Caco-2 (cell line): ENCODE data around the gene UBR3. TPM values are rescaled to one million over a fixed set of nuclear protein-coding genes. Genes with fewer than 3 reads are reported as not detected.

Source experiments
- BruUV-seq: library from RNA; stranded (reverse); fragments of 400-500 nt; replicated peaks from 2 replicates; lab custom pipeline; 2021; lab: Mats Ljungman, UMichigan
- CTCF ChIA-PET: fragments of 300-600 bp; sonication (Branson Sonifier 250); formaldehyde crosslinking; loops from one replicate; lab custom pipeline; 2022; ENCODE audit warnings: antibody characterized with exemption; lab: Charles Lee
- POLR2A ChIA-PET: fragments of 300-600 bp; sonication (Branson Sonifier 250); formaldehyde crosslinking; loops from one replicate; lab custom pipeline; 2022; ENCODE audit warnings: antibody characterized with exemption; lab: Charles Lee
- DNase-seq, 2 experiments: peaks; one replicate each; pipeline versions ENCODE4 v3.0.0 to v3.0.0-alpha.2; 2020 to 2022
- H3K27me3 ChIP-seq: replicated peaks from 2 replicates; pipeline ENCODE4 v1.6.0; 2011; ENCODE audit warnings: low read length; ENCODE audit not compliant: control insufficient read depth, insufficient read depth
- H3K36me3 ChIP-seq: 2 replicates; pipeline ENCODE4 v1.5.1; 2011; ENCODE audit warnings: low read length; ENCODE audit not compliant: control insufficient read depth, insufficient read depth
- H3K4me1 ChIP-seq: fragments of 250-450 bp; sonication (Bioruptor Pico); 2 replicates; pipeline ENCODE4 v1.5.1; 2020; ENCODE audit warnings: mild to moderate bottlenecking
- H3K4me3 ChIP-seq: 2 replicates; pipeline ENCODE4 v1.5.1; 2011; ENCODE audit warnings: low read depth, mild to moderate bottlenecking, control low read depth, low read length
- H3K9me3 ChIP-seq: fragments of 250-450 bp; sonication (Bioruptor Pico); 2 replicates; pipeline ENCODE4 v1.5.1; 2020; ENCODE audit warnings: mild to moderate bottlenecking, moderate library complexity
- H3K27ac Mint-ChIP-seq: one replicate; pipeline ENCODE4 v1.8.0; 2022; ENCODE audit warnings: mixed read lengths; ENCODE audit not compliant: unreplicated experiment
- H3K27me3 Mint-ChIP-seq: one replicate; pipeline ENCODE4 v1.8.0; 2022; ENCODE audit warnings: mixed read lengths; ENCODE audit not compliant: insufficient read depth, unreplicated experiment
- H3K36me3 Mint-ChIP-seq: one replicate; pipeline ENCODE4 v1.8.0; 2022; ENCODE audit warnings: mild to moderate bottlenecking, mixed read lengths; ENCODE audit not compliant: insufficient read depth, unreplicated experiment
- H3K4me1 Mint-ChIP-seq: one replicate; pipeline ENCODE4 v1.8.0; 2022; ENCODE audit warnings: low read depth, mixed read lengths; ENCODE audit not compliant: unreplicated experiment
- H3K4me3 Mint-ChIP-seq: one replicate; pipeline ENCODE4 v1.8.0; 2022; ENCODE audit warnings: mild to moderate bottlenecking, moderate library complexity, mixed read lengths; ENCODE audit not compliant: unreplicated experiment
- H3K9me3 Mint-ChIP-seq: one replicate; pipeline ENCODE4 v1.8.0; 2022; ENCODE audit warnings: mixed read lengths; ENCODE audit not compliant: unreplicated experiment
- CTCF ChIP-seq, 2 experiments: fragments of 200-600 bp in 1 of 2; IDR thresholded peaks; 1 replicate in 1 of 2; 2 replicates in 1 of 2; pipeline versions ENCODE4 v1.5.1 to v1.8.0; 2011 to 2022; ENCODE audit warnings: antibody characterized with exemption in 1 of 2, control low read depth in 1 of 2, inconsistent platforms in 1 of 2, low read depth in 1 of 2, low read length in 1 of 2, mild to moderate bottlenecking in 1 of 2, moderate library complexity in 1 of 2; ENCODE audit not compliant: insufficient read depth in 1 of 2, severe bottlenecking in 1 of 2, unreplicated experiment in 1 of 2
- intact Hi-C: fragments of 100-400 bp; cut with micrococcal nuclease; formaldehyde crosslinking; loops from one replicate; pipeline ENCODE4 v1.10.0; 2022; ENCODE audit not compliant: unreplicated experiment
- total RNA-seq: library from RNA; stranded (reverse); gene quantifications from 2 replicates; pipeline ENCODE4 v1.2.3, GENCODE V29; 2022

The UBR3 gene
- total RNA-seq, 1 experiment from 2014 or later = 35.7 TPM

DNA sequence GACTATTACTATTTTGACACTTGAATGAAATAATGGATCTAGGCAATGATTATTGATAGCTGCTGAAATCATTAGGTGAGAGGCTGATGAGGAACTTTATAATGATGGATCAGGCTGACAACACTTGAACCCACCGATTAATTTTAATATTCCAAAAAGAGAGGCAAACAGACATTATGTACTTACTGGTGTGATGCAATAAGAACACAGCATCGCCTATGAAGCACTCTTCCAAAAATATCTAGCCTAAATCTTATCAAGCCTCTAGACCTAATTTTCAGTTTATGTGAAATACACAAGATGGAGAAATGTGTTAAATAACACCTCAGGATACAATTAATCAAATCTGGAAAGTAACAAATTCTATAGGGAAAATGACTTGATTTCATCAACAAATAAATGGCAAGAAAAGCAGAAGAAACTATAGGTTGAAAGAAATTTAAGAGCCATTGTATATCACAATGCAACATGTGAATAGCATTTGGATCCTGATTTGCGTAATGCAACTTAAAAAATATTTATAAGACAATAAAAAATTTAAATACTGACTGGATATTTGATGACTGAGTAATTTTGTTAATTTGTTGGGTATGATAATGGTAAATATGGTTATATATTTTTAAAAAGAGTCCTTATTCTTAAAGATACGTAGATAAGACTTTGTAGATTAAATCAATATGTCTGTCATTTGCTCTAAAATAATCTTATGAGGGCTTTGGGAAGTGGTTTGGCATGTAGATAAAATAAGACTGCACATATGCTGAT is 45.8 kb upstream of the UBR3 start:
- no peak overlapping the region for H3K4me3 Mint-ChIP-seq
- H3K27me3 ChIP-seq = no peaks in the 10 kb centered on the region
- BruUV-seq = no TSS peak
- CTCF ChIA-PET = no interaction called here
- intact Hi-C loops = no loop called here
- POLR2A ChIA-PET = no interaction called here
- H3K4me1 Mint-ChIP-seq = no peaks in the 10 kb centered on the region
- no peaks in the 10 kb centered on the region for H3K9me3 ChIP-seq
- no peaks in the 10 kb centered on the region for H3K4me1 ChIP-seq
- no peak overlapping the region for H3K27ac Mint-ChIP-seq
- no peaks in the 10 kb centered on the region for H3K36me3 Mint-ChIP-seq
- no peak for TF ChIP-seq CTCF (IDR thresholded peaks at IDR 0.05; ENCODE audit: insufficient read depth in 1 of 2, low read depth in 1 of 2, low read length in 1 of 2, severe bottlenecking in 1 of 2, unreplicated experiment in 1 of 2)
- H3K9me3 Mint-ChIP-seq = no peaks in the 10 kb centered on the region
- H3K36me3 ChIP-seq = no peaks in the 10 kb centered on the region
- DNase-seq = no peak
- H3K27me3 Mint-ChIP-seq = no peaks in the 10 kb centered on the region
- H3K4me3 ChIP-seq = no peak overlapping the region

GRCh38 chr2:169782513-169782912 is 44.7 kb upstream of the UBR3 start:
- POLR2A ChIA-PET = no interaction called here
- H3K9me3 Mint-ChIP-seq = no peaks in the 10 kb centered on the region

DNA sequence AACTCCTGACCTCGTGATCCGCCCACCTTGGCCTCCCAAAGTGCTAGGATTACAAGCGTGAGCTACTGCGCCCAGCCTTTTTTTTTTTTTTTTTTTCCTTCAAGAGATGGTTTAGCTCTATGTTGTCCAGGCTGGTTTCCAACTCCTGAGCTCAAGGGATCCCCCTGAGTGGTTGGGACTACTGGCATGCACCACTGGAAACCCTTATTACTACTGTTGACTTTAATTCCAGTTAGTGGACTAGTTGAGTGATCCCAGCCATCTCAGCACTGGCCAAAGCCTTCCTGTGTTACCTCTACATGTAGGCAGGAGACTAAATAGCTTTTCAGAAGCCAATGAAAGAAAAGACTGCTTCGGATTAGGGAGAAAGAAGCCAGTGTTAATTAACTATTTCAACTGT is 36.7 kb upstream of the UBR3 start:
- peaks cover 4% of the 10 kb centered on the region; the same call in 1 of the 2 replicates for H3K9me3 ChIP-seq
- H3K4me3 ChIP-seq = no peak overlapping the region
- CTCF ChIA-PET = interaction anchor here (0.6 to 1.1 kb wide), 2 partner anchors 20 to 532 kb away, joined by 5 to 9 read pairs; no protein-coding TSS in a partner anchor
- Mint-ChIP-seq H3K27ac (no peak overlapping the region), H3K9me3 (peaks cover 12% of the 10 kb centered on the region), H3K27me3 (no peaks in the 10 kb centered on the region), H3K4me1 (no peaks in the 10 kb centered on the region), H3K36me3 (no peaks in the 10 kb centered on the region), H3K4me3 (no peak overlapping the region)
- no peaks in the 10 kb centered on the region for H3K27me3 ChIP-seq
- BruUV-seq = no TSS peak
- no peak for DNase-seq
- H3K36me3 ChIP-seq = no peaks in the 10 kb centered on the region
- POLR2A ChIA-PET = no interaction called here
- H3K4me1 ChIP-seq = no peaks in the 10 kb centered on the region
- TF ChIP-seq CTCF (IDR thresholded peaks at IDR 0.05; ENCODE audit: insufficient read depth in 1 of 2, low read depth in 1 of 2, low read length in 1 of 2, severe bottlenecking in 1 of 2, unreplicated experiment in 1 of 2) = no peak
- intact Hi-C loops = no loop called here

More at GRCh38 chr2:169782513-169782912, 44.7 kb upstream of the UBR3 start:
- no peak for TF ChIP-seq CTCF (IDR thresholded peaks at IDR 0.05; ENCODE audit: insufficient read depth in 1 of 2, low read depth in 1 of 2, low read length in 1 of 2, severe bottlenecking in 1 of 2, unreplicated experiment in 1 of 2)
- no TSS peak for BruUV-seq
- no peak overlapping the region for H3K4me3 ChIP-seq
- no peaks in the 10 kb centered on the region for H3K36me3 ChIP-seq
- no peak overlapping the region for H3K27ac Mint-ChIP-seq
- DNase-seq = no peak
- CTCF ChIA-PET = no interaction called here
- H3K4me1 Mint-ChIP-seq = no peaks in the 10 kb centered on the region
- no peaks in the 10 kb centered on the region for H3K36me3 Mint-ChIP-seq
- no peaks in the 10 kb centered on the region for H3K4me1 ChIP-seq
- intact Hi-C loops = no loop called here
- no peaks in the 10 kb centered on the region for H3K27me3 Mint-ChIP-seq
- H3K9me3 ChIP-seq = no peaks in the 10 kb centered on the region
- no peaks in the 10 kb centered on the region for H3K27me3 ChIP-seq
- no peak overlapping the region for H3K4me3 Mint-ChIP-seq
